Activated CD4-positive, alpha-beta T cell treated with anti-CD3 and anti-CD28 coated beads, Interleukin-2, amount 10 ng/mL, durations not matched to agents 24 days and 14 days (primary cell): Measurements from ENCODE around the gene CBY1. TPM values are rescaled to one million over a fixed set of nuclear protein-coding genes. Genes with fewer than 3 reads are reported as not detected.

Source experiments
- DNase-seq: peaks from one replicate; pipeline ENCODE4 v3.0.0; 2022
- H3K27ac Mint-ChIP-seq: one replicate; pipeline ENCODE4 v1.8.0; 2022; ENCODE audit warnings: mild to moderate bottlenecking, mixed read lengths
- H3K27me3 Mint-ChIP-seq: one replicate; pipeline ENCODE4 v1.8.0; 2022; ENCODE audit warnings: mixed read lengths
- H3K36me3 Mint-ChIP-seq: one replicate; pipeline ENCODE4 v1.8.0; 2022; ENCODE audit warnings: low read depth, mild to moderate bottlenecking, mixed read lengths
- H3K4me1 Mint-ChIP-seq: one replicate; pipeline ENCODE4 v1.8.0; 2021; ENCODE audit warnings: mixed read lengths
- H3K4me3 Mint-ChIP-seq: one replicate; pipeline ENCODE4 v1.8.0; 2022; ENCODE audit warnings: mild to moderate bottlenecking, moderate library complexity, mixed read lengths
- H3K9me3 Mint-ChIP-seq: one replicate; pipeline ENCODE4 v1.8.0; 2021; ENCODE audit warnings: mixed read lengths
- intact Hi-C: fragments of 100-400 bp; cut with micrococcal nuclease; formaldehyde crosslinking; loops from one replicate; pipeline ENCODE4 v1.15.1; 2023
- total RNA-seq: library from RNA; stranded (reverse); gene quantifications from 2 replicates; pipeline ENCODE4 v1.2.3, GENCODE V29; 2022

The CBY1 gene
- total RNA-seq, 1 donor from 2014 or later = 13.3 TPM

DNA sequence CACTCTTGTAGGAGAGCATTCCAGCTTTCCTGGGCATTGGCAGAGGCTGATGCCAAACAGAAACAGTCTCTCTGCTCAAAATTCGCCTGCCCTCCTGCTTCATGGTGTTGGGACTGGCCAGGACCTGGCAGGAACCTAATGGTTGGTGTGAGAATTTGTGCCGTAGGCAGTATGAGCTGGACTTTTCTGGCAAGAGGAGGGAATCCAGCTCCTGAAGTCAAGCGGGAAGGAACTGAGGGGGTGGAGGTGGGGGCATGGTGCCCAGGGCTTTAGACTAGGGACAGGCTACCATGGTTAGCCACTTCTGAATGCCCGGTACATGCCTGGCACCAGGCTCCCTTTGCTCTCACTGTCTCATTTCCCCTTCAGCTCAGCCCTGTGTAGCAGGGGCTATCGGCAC, 18.4 kb downstream of the CBY1 start:
- Mint-ChIP-seq H3K27me3 (no peaks in the 10 kb centered on the region), H3K27ac (no peak overlapping the region), H3K4me1 (no peaks in the 10 kb centered on the region), H3K36me3 (peaks cover 14% of the 10 kb centered on the region), H3K4me3 (no peak overlapping the region), H3K9me3 (no peaks in the 10 kb centered on the region)
- DNase-seq = no peak
- intact Hi-C loops = no loop called here

DNA sequence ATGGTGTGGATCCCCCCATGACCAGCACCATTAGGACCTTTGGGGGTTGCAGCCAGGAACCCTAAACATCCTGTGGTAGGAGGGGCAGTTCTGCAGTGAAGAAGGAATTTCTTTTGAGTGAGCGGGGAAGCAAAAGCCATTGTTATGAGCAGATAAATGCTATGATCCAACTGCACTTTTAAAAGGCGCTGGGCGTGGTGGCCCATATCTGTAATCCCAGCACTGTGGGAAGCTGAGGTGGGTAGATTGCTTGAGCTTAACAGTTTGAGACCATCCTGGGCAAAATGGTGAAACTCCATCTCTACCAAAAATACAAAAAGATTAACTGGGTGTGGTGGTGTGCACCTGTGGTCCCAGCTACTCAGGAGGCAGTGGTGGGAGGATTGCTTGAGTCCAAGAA, 19.4 kb downstream of the CBY1 start:
- Mint-ChIP-seq H3K9me3 (no peaks in the 10 kb centered on the region), H3K27ac (no peak overlapping the region), H3K36me3 (peaks cover 11% of the 10 kb centered on the region), H3K4me1 (no peaks in the 10 kb centered on the region), H3K27me3 (no peaks in the 10 kb centered on the region), H3K4me3 (no peak overlapping the region)
- DNase-seq = no peak
- intact Hi-C loops = no loop called here

DNA sequence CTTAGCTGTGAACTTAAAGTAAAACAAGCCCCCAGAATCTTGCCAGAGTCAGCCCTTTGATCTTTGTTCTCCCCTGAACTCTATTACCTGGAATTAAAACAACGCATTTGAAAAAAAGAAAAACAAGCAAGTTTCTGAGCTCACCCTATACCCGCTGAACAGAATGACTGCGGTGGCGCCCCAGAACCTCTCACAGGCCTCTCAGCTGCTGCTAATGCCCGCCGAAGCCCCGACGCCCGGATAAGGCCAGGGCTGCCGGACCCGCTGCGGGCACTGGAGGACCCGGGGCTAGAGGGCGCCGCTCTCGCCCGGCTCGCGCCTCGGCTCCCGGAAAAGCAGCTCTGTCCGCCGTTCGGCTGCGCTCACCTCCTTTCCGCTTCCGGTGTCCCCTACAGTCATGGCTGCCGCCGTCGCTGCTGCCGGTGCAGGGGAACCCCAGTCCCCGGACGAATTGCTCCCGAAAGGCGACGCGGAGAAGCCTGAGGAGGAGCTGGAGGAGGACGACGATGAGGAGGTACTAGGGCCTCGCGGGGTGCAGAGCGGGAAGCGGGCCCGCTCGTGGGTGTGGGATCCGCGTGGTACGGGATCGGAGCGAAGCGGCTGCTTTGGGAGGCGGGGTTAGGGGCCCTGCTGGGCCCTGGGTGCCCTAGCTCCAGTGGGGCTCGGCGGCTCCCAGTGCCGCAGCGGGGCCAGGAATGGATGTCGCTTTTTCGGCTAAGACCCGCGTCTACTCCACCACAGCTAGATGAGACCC, 25.3 kb downstream of the CBY1 start, which contains the start of gene TOMM22:
TSS of gene TOMM22 (plus strand) at position 376 of the 754 bp plus-strand sequence. CDS start at position 398, 22 bp downstream.
- peak; percentile 96 for DNase-seq
- intact Hi-C loops = loop anchor here (1.0 kb wide), 3 partner anchors 15 to 25 kb away; partner anchors contain the start of genes CBY1 and FAM227A
- peak within 1 kb of the TSS; percentile 99 for H3K27ac Mint-ChIP-seq

DNA sequence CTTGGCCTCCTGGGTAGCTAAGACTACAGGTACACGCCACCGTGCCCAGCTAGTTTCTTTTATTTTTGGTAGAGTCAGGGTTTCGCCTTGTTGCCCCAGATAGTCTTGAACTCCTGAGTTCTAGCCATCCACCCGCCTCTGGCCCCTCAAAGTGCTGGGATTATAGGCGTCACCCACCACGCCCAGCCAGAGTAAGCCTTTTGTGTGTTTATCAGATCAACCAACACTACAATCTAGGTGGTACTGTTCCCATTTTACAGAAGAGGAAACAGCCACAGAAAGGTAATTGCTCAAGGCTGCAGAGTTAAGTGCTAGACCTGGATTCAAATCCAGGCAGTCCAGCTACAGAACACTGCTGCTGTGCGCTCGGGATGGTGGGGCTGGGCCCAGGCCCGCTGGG, 28.5 kb downstream of the CBY1 start:
- Mint-ChIP-seq H3K27me3 (no peaks in the 10 kb centered on the region), H3K27ac (peak overlapping the region; percentile 29), H3K36me3 (peaks cover 65% of the 10 kb centered on the region), H3K4me1 (peaks cover 20% of the 10 kb centered on the region), H3K9me3 (no peaks in the 10 kb centered on the region), H3K4me3 (no peak overlapping the region)
- intact Hi-C loops = no loop called here
- no peak for DNase-seq

More for the DNA sequence above, 25.3 kb downstream of the CBY1 start, which contains the start of gene TOMM22:
- H3K27me3 Mint-ChIP-seq = no peaks in the 10 kb centered on the region
- H3K9me3 Mint-ChIP-seq = no peaks in the 10 kb centered on the region
- peaks cover 41% of the 10 kb centered on the region for H3K36me3 Mint-ChIP-seq
- peak within 1 kb of the TSS; percentile 100 for H3K4me3 Mint-ChIP-seq
- H3K4me1 Mint-ChIP-seq = peaks cover 17% of the 10 kb centered on the region

DNA sequence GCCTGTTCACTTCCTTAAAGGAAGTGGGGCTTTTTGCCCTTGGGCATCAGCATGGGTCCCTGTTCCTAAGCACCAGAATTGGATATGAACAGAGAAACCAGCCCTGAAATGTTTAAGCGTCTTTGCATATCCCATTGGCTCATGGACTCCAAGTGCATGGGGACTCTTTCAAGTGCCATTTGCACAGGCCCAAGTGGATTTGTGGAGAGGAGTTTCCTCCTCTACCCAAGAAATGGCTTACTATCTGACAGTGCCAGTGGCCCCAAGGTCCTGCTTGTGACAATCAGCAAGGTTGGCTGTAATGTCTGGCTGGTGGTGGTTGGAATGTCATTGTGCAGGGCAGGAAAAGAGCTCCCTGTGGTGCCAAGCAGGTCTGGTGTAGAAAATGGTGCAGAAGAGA, 29.3 kb downstream of the CBY1 start:
- H3K27me3 Mint-ChIP-seq = no peaks in the 10 kb centered on the region
- H3K4me1 Mint-ChIP-seq = peaks cover 20% of the 10 kb centered on the region
- no peak for DNase-seq
- no peaks in the 10 kb centered on the region for H3K9me3 Mint-ChIP-seq
- no peak overlapping the region for H3K27ac Mint-ChIP-seq
- intact Hi-C loops = no loop called here
- H3K4me3 Mint-ChIP-seq = no peak overlapping the region
- H3K36me3 Mint-ChIP-seq = peaks cover 68% of the 10 kb centered on the region

DNA sequence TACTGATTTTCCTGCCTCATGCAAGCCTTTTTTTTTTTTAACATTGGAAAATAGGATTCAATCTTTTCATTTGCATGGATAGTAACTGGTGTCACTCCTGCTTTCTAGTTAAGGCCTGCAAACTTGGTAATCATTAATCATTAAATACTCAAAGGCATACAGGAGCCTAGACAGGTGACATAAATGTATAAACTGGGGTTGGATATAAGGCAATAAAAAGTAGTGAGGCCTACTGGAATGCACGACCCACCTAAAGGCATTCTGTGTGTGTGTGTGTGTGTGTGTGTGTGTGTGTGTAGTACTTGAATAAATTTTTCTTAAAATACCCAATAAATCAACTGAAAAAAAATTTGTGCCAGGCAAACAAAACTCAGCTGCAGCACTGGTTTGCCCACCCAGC, 33.2 kb downstream of the CBY1 start:
- Mint-ChIP-seq H3K4me1 (peaks cover 16% of the 10 kb centered on the region), H3K9me3 (no peaks in the 10 kb centered on the region), H3K27me3 (no peaks in the 10 kb centered on the region), H3K36me3 (peaks cover 62% of the 10 kb centered on the region), H3K4me3 (no peak overlapping the region), H3K27ac (no peak overlapping the region)
- no peak for DNase-seq
- intact Hi-C loops = no loop called here

DNA sequence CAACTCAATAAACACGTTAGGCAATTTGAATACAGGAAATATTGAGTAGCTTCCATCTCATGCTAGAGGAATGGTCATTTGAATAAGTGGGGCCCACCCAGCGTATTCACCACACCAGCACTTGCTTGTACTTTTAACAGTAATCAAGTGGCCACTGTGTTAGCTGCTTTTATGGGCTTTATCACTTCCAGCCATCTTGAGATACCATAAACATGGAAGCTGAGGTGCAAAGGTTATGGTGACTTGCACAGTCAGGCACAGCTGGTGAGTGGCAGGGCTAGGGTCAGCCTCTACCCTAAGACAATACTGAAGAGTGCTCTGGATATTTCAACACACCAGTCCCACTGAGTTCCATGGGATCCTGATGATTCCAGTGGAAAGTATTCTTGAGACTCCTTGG, 37.6 kb downstream of the CBY1 start:
- Mint-ChIP-seq H3K9me3 (no peaks in the 10 kb centered on the region), H3K4me1 (peaks cover 47% of the 10 kb centered on the region), H3K27me3 (no peaks in the 10 kb centered on the region), H3K36me3 (peaks cover 59% of the 10 kb centered on the region), H3K4me3 (no peak overlapping the region), H3K27ac (no peak overlapping the region)
- no peak for DNase-seq
- intact Hi-C loops = no loop called here

DNA sequence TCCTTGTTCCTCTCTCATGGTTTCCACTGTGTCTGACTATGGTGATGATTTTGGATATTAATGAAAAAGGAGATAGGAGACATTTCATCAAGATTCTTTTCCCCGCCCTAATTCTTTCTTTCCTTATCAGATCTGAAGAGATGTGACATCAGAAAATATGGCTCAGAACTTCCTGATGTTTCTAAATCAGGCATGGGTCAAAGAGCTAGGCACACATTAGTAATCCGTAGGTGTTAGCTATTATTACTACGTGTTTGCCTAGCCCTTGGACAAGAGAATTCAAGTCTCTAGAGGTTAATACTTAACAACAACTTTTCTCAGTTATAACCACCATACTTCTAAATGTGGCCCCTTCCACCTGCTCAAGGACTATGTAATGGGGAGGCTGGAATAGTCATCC, 38.5 kb downstream of the CBY1 start:
- intact Hi-C loops = no loop called here
- H3K36me3 Mint-ChIP-seq = peaks cover 60% of the 10 kb centered on the region

DNA sequence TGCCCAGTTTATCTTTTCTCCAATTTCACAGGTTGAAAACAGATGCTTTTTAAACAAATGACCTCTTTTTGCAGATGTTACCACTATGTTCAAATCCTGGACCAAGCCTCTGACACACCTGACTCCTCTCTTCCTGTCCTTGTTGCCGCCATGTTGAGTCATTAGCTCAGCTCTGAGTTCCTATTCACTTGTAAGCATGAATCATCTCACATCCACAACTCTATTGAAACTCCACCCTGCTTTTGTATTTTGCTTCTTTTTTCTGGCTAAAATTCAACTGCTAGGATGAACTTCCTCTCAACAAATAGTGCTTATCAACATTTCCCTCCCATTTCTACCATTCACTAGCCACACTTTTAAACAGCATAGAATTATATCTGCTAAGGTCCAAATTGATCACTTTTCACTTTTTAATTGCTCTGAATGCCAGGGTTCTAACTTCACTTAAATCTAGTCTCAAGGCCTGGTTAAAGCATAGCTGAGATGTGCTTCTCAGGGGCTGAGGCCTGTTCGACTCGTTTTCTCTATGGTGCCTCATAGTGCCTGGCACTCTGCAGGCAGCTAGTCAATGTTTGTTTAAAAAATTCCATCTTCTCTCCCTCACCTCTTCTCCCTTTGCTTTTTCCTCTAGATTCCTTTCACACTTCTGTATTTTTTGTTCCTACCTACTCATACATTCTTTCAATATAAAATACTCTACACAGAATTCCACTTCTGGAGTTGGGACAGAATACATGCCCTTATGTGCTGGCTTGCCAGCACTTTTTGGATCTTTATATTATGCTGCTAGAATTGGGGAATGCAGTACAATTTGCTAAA, 40.4 kb downstream of the CBY1 start:
- Mint-ChIP-seq H3K36me3 (peaks cover 56% of the 10 kb centered on the region), H3K4me1 (peaks cover 55% of the 10 kb centered on the region), H3K9me3 (no peaks in the 10 kb centered on the region), H3K4me3 (peak overlapping the region; percentile 98), H3K27ac (peak overlapping the region; percentile 81), H3K27me3 (peaks cover 2% of the 10 kb centered on the region)
- intact Hi-C loops = loop anchor here (1.0 kb wide), 1 partner anchor 15 kb away; no protein-coding TSS in a partner anchor
- DNase-seq = peak; percentile 79

More for the DNA sequence above, 38.5 kb downstream of the CBY1 start:
- H3K4me1 Mint-ChIP-seq = peaks cover 52% of the 10 kb centered on the region
- no peak overlapping the region for H3K4me3 Mint-ChIP-seq
- no peaks in the 10 kb centered on the region for H3K9me3 Mint-ChIP-seq
- DNase-seq = no peak
- peak overlapping the region; percentile 54 for H3K27ac Mint-ChIP-seq
- no peaks in the 10 kb centered on the region for H3K27me3 Mint-ChIP-seq

DNA sequence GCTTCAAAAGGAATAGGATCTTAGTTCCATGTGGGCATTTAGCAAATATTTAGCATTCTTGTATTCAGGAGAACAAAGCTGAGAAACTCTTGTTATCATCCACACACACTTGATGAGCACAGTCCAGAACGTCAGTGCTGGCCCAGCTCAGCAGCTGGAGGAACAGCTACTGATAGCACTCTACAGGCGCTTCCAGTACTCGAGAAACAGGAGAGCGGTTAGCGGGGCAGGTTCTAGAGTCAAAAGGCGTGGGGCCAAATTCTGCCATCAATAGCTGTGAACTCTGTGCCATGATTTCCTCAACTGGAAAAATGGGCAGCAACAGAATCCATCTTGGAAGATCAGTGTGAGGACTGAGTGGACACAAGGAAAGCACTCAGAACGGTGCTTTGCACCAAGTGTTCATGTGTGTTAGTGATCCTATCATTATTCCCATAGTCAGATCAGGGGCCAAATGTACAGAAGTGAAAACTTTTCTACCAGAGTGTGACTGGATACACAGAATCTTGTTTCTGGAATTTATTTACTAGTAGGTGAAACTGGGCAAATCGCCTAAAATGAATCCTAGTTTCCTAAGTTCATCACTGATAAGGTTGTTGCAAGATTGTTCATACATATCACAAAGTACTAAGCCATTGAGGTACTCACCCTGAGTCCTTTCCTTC, 41.1 kb downstream of the CBY1 start:
- H3K36me3 Mint-ChIP-seq = peaks cover 54% of the 10 kb centered on the region
- peak overlapping the region; percentile 98 for H3K4me3 Mint-ChIP-seq
- peaks cover 2% of the 10 kb centered on the region for H3K27me3 Mint-ChIP-seq
- peaks cover 55% of the 10 kb centered on the region for H3K4me1 Mint-ChIP-seq
- intact Hi-C loops = no loop called here
- peak overlapping the region; percentile 98 for H3K27ac Mint-ChIP-seq
- no peaks in the 10 kb centered on the region for H3K9me3 Mint-ChIP-seq
- peak; percentile 67 for DNase-seq

DNA sequence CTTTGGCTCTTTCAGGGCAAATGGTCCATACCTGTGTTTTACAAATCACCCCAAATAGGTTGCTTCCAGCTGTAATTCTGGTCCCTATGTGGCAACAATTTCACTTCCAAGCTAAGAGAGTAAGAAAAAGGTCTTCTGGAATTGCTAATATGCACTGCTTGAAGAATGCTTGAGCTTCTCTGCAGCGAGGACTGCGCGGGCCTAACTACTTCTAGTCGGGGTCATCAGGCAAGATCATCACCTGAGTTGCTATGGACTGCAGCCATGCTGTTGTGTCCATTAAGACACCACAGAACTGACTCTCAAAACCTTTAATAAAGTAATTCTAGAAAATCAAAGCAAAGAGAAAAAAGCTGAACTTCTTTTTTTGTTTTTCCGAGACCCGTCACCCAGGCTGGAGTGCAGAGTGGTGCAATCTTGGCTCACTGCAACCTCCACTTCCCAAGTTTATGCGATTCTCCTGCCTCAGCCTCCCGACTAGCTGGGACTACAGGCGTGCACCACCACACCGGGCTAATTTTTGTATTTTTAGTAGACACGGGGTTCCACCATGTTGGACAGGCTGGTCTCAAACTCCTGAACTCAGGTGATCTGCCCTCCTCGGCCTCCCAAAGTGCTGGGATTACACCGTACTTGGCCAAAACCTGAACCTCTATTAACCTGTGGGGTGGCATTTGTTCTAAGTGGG, 42.1 kb downstream of the CBY1 start:
- H3K4me3 Mint-ChIP-seq = peak overlapping the region; percentile 98
- peaks cover 47% of the 10 kb centered on the region for H3K36me3 Mint-ChIP-seq
- peaks cover 2% of the 10 kb centered on the region for H3K27me3 Mint-ChIP-seq
- peaks cover 48% of the 10 kb centered on the region for H3K4me1 Mint-ChIP-seq
- H3K9me3 Mint-ChIP-seq = no peaks in the 10 kb centered on the region
- intact Hi-C loops = loop anchor here (1.0 kb wide), 1 partner anchor 17 kb away; the partner anchor contains the start of gene TOMM22
- H3K27ac Mint-ChIP-seq = peak overlapping the region; percentile 98
- DNase-seq = no peak

DNA sequence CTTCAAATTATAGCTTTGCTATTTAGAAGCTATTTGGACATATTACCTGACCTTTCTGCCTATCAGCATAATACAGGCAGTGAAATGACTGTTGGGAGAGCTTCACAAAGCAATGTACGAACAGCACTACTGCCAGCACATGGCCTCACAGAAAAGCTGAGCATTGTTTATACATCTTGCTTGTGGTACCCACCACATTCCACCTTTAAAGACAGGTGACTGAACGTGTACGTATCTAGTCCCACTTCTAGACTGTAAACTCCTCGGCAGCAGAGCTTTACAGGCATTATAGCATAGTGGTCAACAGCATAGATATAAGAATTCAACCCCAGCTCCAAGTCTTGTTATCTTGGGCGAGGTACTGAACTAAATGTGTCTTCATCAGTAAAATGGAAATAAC, 42.7 kb downstream of the CBY1 start:
- peaks cover 2% of the 10 kb centered on the region for H3K27me3 Mint-ChIP-seq
- no peaks in the 10 kb centered on the region for H3K9me3 Mint-ChIP-seq
- H3K27ac Mint-ChIP-seq = peak overlapping the region; percentile 98
- peak overlapping the region; percentile 98 for H3K4me3 Mint-ChIP-seq
- intact Hi-C loops = loop anchor here (1.0 kb wide), 1 partner anchor 18 kb away; the partner anchor contains the start of gene TOMM22
- DNase-seq = peak; percentile 68
- H3K36me3 Mint-ChIP-seq = peaks cover 45% of the 10 kb centered on the region
- H3K4me1 Mint-ChIP-seq = peaks cover 50% of the 10 kb centered on the region

DNA sequence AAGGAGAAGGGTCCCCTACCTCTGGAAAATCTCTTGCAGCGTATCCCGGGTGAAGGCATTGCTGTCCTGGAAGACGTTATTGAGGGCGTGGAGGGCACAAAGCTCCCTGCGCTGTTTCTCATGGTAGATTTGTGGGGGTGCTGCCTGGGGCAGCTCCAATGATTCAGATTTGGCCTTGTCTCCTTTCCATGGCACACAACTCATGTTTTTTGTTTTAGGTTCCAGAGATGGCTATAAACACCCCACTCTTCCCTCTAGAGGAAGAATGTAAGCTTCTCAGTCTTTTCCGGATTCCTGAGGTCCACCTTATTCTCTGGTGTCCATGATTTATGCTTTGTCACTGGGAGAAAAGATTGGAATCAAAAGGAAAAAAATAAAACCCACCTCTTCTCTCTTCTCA, 43.3 kb downstream of the CBY1 start:
- Mint-ChIP-seq H3K27me3 (peaks cover 2% of the 10 kb centered on the region), H3K36me3 (peaks cover 42% of the 10 kb centered on the region), H3K27ac (peak overlapping the region; percentile 98), H3K4me1 (peaks cover 54% of the 10 kb centered on the region), H3K4me3 (peak overlapping the region; percentile 98), H3K9me3 (no peaks in the 10 kb centered on the region)
- peak; percentile 64 for DNase-seq
- intact Hi-C loops = loop anchor here (1.0 to 10.0 kb wide), 2 partner anchors 18 to 415 kb away; partner anchors contain the start of gene TOMM22
